ENCODE results near the gene SLC2A11. TPM values are rescaled to one million over a fixed set of nuclear protein-coding genes. Genes with fewer than 3 reads are reported as not detected.
"Not testable (repeated sequence)": the region's sequence is repeated elsewhere in the genome, so short reads cannot be mapped to it uniquely, and the experiment has no call there.

SLC2A11 gene
- total RNA-seq, 1 donor from 2014 or later = 18.2 TPM

GRCh38 chr22:23899042-23899745 lies 41.5 kb downstream of the SLC2A11 start:
- DNase-seq (ENCODE audit: low read depth, low spot score) = no peak
- TF ChIP-seq CTCF (conservative IDR thresholded peaks at IDR 0.05) = no peak
- peaks cover 13% of the 10 kb centered on the region for H3K36me3 Mint-ChIP-seq (ENCODE audit: low read depth)
- H3K4me3 Mint-ChIP-seq = peak overlapping the region; percentile 49
- H3K9me3 Mint-ChIP-seq = no peaks in the 10 kb centered on the region
- peaks cover 2% of the 10 kb centered on the region for H3K27me3 Mint-ChIP-seq (ENCODE audit: low read depth)
- H3K27ac Mint-ChIP-seq (ENCODE audit: unreplicated experiment) = no peak overlapping the region
- H3K4me1 Mint-ChIP-seq = peaks cover 12% of the 10 kb centered on the region

GRCh38 chr22:23900227-23900626 lies 42.6 kb downstream of the SLC2A11 start:
- not testable (repeated sequence) for H3K27ac Mint-ChIP-seq (ENCODE audit: unreplicated experiment); H3K27me3 Mint-ChIP-seq (ENCODE audit: low read depth)
- H3K36me3 Mint-ChIP-seq (ENCODE audit: low read depth) = peaks cover 12% of the 10 kb centered on the region

GRCh38 chr22:23901600-23901999 lies 43.9 kb downstream of the SLC2A11 start:
- Mint-ChIP-seq H3K36me3 (ENCODE audit: low read depth) (peaks cover 9% of the 10 kb centered on the region), H3K27ac (ENCODE audit: unreplicated experiment) (no peak overlapping the region), H3K27me3 (ENCODE audit: low read depth) (no peaks in the 10 kb centered on the region), H3K4me1 (no peaks in the 10 kb centered on the region), H3K9me3 (no peaks in the 10 kb centered on the region), H3K4me3 (peak overlapping the region; percentile 36)
- DNase-seq (ENCODE audit: low read depth, low spot score) = no peak
- TF ChIP-seq CTCF (conservative IDR thresholded peaks at IDR 0.05) = no peak

More at GRCh38 chr22:23900227-23900626, 42.6 kb downstream of the SLC2A11 start:
- H3K4me3 Mint-ChIP-seq = peak overlapping the region; percentile 13
- not testable (repeated sequence) for H3K4me1 Mint-ChIP-seq; H3K9me3 Mint-ChIP-seq; DNase-seq (ENCODE audit: low read depth, low spot score)

GRCh38 chr22:23903328-23903971 lies 45.8 kb downstream of the SLC2A11 start:
- H3K4me1 Mint-ChIP-seq = peaks cover 10% of the 10 kb centered on the region
- H3K27ac Mint-ChIP-seq (ENCODE audit: unreplicated experiment) = peak overlapping the region; percentile 60
- H3K9me3 Mint-ChIP-seq = no peaks in the 10 kb centered on the region
- peaks cover 5% of the 10 kb centered on the region for H3K36me3 Mint-ChIP-seq (ENCODE audit: low read depth)
- DNase-seq (ENCODE audit: low read depth, low spot score) = no peak
- TF ChIP-seq CTCF (conservative IDR thresholded peaks at IDR 0.05) = no peak
- no peak overlapping the region for H3K4me3 Mint-ChIP-seq
- H3K27me3 Mint-ChIP-seq (ENCODE audit: low read depth) = no peaks in the 10 kb centered on the region

GRCh38 chr22:23904573-23905254 lies 47.0 kb downstream of the SLC2A11 start:
- Mint-ChIP-seq H3K4me3 (no peak overlapping the region), H3K4me1 (peaks cover 10% of the 10 kb centered on the region), H3K27ac (ENCODE audit: unreplicated experiment) (no peak overlapping the region), H3K36me3 (ENCODE audit: low read depth) (peaks cover 3% of the 10 kb centered on the region), H3K9me3 (no peaks in the 10 kb centered on the region), H3K27me3 (ENCODE audit: low read depth) (no peaks in the 10 kb centered on the region)
- TF ChIP-seq CTCF (conservative IDR thresholded peaks at IDR 0.05) = no peak
- no peak for DNase-seq (ENCODE audit: low read depth, low spot score)
